Activated CD8-positive, alpha-beta T cell treated with anti-CD3 and anti-CD28 coated beads, Interleukin-2, amount 10 ng/mL, durations not matched to agents 7 days and 5 days (primary cell): ENCODE results near the gene CHTOP. TPM values are rescaled to one million over a fixed set of nuclear protein-coding genes. Genes with fewer than 3 reads are reported as not detected.
"Not testable (repeated sequence)": the region's sequence is repeated elsewhere in the genome, so short reads cannot be mapped to it uniquely, and the experiment has no call there.

Experiments
- ATAC-seq: fragments of 150-1000 bp; cut with Tn5 transposase; one replicate; pipeline ENCODE4 v1.10.0; 2021; ENCODE audit warnings: moderate library complexity
- CTCF ChIA-PET: fragments of 350-600 bp; sonication (Branson Sonifier 250); formaldehyde crosslinking; loops from one replicate; lab custom pipeline; 2021; ENCODE audit warnings: antibody characterized with exemption; lab: Charles Lee
- POLR2A ChIA-PET: fragments of 350-600 bp; sonication (Branson Sonifier 250); formaldehyde crosslinking; loops from one replicate; lab custom pipeline; 2021; ENCODE audit warnings: antibody characterized with exemption; lab: Charles Lee
- DNase-seq: peaks from one replicate; pipeline ENCODE4 v3.0.0-alpha.2; 2020
- H3K27ac Mint-ChIP-seq: one replicate; pipeline ENCODE4 v1.8.0; 2021; ENCODE audit warnings: mild to moderate bottlenecking, mixed read lengths
- H3K27me3 Mint-ChIP-seq: one replicate; pipeline ENCODE4 v1.8.0; 2021; ENCODE audit warnings: low read depth, mixed read lengths
- H3K36me3 Mint-ChIP-seq: one replicate; pipeline ENCODE4 v1.8.0; 2021; ENCODE audit warnings: low read depth, mixed read lengths
- H3K4me1 Mint-ChIP-seq: one replicate; pipeline ENCODE4 v1.8.0; 2021; ENCODE audit warnings: low read depth, mixed read lengths
- H3K4me3 Mint-ChIP-seq: one replicate; pipeline ENCODE4 v1.8.0; 2021; ENCODE audit warnings: mild to moderate bottlenecking, mixed read lengths
- H3K9me3 Mint-ChIP-seq: one replicate; pipeline ENCODE4 v1.8.0; 2022; ENCODE audit warnings: mixed read lengths; ENCODE audit not compliant: insufficient read depth
- total RNA-seq, 2 experiments: library from RNA; stranded (reverse); gene quantifications; one replicate each; pipeline ENCODE4 v1.2.3, GENCODE V29; 2021

Gene CHTOP, protein sequence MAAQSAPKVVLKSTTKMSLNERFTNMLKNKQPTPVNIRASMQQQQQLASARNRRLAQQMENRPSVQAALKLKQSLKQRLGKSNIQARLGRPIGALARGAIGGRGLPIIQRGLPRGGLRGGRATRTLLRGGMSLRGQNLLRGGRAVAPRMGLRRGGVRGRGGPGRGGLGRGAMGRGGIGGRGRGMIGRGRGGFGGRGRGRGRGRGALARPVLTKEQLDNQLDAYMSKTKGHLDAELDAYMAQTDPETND
- 10 to 100 TPM; 81.9 to 82.0 TPM for total RNA-seq

GRCh38 chr1:153633754-153634665 is at the start of gene CHTOP:
Gene CHTOP (plus strand): TSS chr1:153634066. CDS start chr1:153636589, 2,523 bp downstream.
- H3K36me3 Mint-ChIP-seq = peaks cover 47% of the 10 kb centered on the region
- H3K4me3 Mint-ChIP-seq = peak within 1 kb of the TSS; percentile 99
- DNase-seq = peak; percentile 98
- H3K9me3 Mint-ChIP-seq = no peaks in the 10 kb centered on the region
- CTCF ChIA-PET = interaction anchor here (0.7 to 2.2 kb wide), 18 partner anchors 10 to 353 kb away, joined by 3 to 20 read pairs (median 4); partner anchors contain the start of genes DENND4B, ILF2, NPR1 and RAB13
- H3K27ac Mint-ChIP-seq = peak within 1 kb of the TSS; percentile 100
- peaks cover 39% of the 10 kb centered on the region for H3K4me1 Mint-ChIP-seq
- ATAC-seq = peak; percentile 94
- H3K27me3 Mint-ChIP-seq = no peaks in the 10 kb centered on the region
- POLR2A ChIA-PET = interaction anchor here (0.6 to 3.8 kb wide), 35 partner anchors 9 to 356 kb away, joined by 3 to 33 read pairs (median 4); partner anchors contain the start of genes ILF2, INTS3, RPS27 and S100A14

DNA sequence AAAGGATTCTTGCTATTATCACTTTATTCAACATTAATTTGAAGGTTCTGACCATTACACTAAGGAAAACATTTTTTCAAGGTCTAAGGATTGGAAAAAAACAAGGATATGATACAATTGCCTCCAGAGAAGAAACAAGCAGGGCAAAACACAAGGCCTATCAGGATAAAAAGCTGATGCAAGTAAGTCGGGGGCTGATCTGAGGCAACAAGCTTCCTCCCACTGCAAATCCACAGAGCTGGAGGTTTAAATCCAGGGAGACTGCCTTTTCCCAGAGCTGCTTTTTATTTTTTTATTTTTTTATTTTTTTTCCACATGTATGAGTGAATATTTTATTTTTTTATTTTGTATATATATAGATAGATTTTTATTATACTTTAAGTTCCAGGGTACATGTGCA is 48.9 kb upstream of the CHTOP start:
- no peaks in the 10 kb centered on the region for H3K9me3 Mint-ChIP-seq
- H3K36me3 Mint-ChIP-seq = no peaks in the 10 kb centered on the region
- no peak overlapping the region for H3K27ac Mint-ChIP-seq
- peaks cover 15% of the 10 kb centered on the region for H3K27me3 Mint-ChIP-seq
- CTCF ChIA-PET = interaction anchor here (0.7 to 1.6 kb wide), 3 partner anchors 12 to 91 kb away, joined by 3 to 5 read pairs (median 4); no protein-coding TSS in a partner anchor
- H3K4me1 Mint-ChIP-seq = no peaks in the 10 kb centered on the region
- DNase-seq (no peak), ATAC-seq (no peak)
- no peak overlapping the region for H3K4me3 Mint-ChIP-seq
- POLR2A ChIA-PET = no interaction called here

DNA sequence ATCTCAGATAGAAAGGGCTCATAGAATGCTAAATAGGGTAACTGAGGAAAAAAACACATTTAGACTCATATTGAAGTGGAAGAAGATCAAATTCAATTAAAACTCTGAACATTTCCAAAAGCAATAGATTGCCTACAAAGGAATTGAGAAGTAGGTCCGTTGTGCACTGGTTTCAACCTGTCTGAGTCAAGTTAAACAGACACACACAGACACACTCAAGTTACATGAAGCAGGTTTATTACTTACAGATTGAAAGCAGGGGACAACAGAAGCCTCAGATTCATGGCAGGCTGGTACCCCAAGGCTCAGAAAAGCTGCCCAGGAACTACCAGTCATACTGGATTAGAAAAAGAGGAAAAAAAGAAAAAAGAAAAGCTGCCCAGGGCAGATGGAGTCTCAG is 47.5 kb upstream of the CHTOP start:
- POLR2A ChIA-PET = no interaction called here

DNA sequence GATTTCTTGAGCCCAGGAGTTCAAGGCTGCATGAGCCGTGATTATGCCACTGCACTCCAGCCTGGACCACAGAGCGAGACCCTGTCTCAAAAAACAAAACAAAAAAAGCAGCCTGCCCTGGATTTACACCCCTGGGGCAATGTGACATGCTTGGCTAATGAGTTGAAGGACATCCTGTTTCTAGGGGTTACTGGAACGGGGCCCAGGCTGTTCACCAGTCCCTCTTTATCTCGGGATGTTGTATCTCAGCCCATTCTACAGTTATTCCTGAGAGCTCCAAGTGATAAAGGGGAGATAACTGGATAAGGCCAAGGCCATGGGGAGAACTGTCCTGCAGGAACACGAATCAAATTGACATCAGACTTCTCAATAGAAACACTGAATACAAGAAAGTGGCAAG is 46.6 kb upstream of the CHTOP start:
- no peak for ATAC-seq
- CTCF ChIA-PET = no interaction called here

More for the DNA sequence above, 47.5 kb upstream of the CHTOP start:
- no peaks in the 10 kb centered on the region for H3K36me3 Mint-ChIP-seq
- peaks cover 15% of the 10 kb centered on the region for H3K27me3 Mint-ChIP-seq
- no peaks in the 10 kb centered on the region for H3K4me1 Mint-ChIP-seq
- CTCF ChIA-PET = interaction anchor here (1.1 to 1.5 kb wide), 2 partner anchors 14 to 19 kb away, joined by 3 read pairs; no protein-coding TSS in a partner anchor
- H3K4me3 Mint-ChIP-seq = no peak overlapping the region
- no peak for ATAC-seq
- DNase-seq = no peak
- no peaks in the 10 kb centered on the region for H3K9me3 Mint-ChIP-seq
- no peak overlapping the region for H3K27ac Mint-ChIP-seq

GRCh38 chr1:153588033-153588432 is 45.8 kb upstream of the CHTOP start:
- not testable (repeated sequence) for H3K27ac Mint-ChIP-seq, ATAC-seq, DNase-seq, H3K9me3 Mint-ChIP-seq, H3K4me1 Mint-ChIP-seq, H3K36me3 Mint-ChIP-seq, H3K4me3 Mint-ChIP-seq
- POLR2A ChIA-PET = interaction anchor here (0.8 kb wide), 1 partner anchor 56 kb away, joined by 3 read pairs; no protein-coding TSS in a partner anchor
- peaks cover 15% of the 10 kb centered on the region for H3K27me3 Mint-ChIP-seq
- CTCF ChIA-PET = interaction anchor here (0.5 kb wide), 1 partner anchor 1147 kb away, joined by 3 read pairs; no protein-coding TSS in a partner anchor

More for the DNA sequence above, 46.6 kb upstream of the CHTOP start:
- H3K27me3 Mint-ChIP-seq = peaks cover 15% of the 10 kb centered on the region
- POLR2A ChIA-PET = no interaction called here
- no peak for DNase-seq
- no peaks in the 10 kb centered on the region for H3K36me3 Mint-ChIP-seq
- no peaks in the 10 kb centered on the region for H3K9me3 Mint-ChIP-seq
- H3K4me3 Mint-ChIP-seq = no peak overlapping the region
- H3K4me1 Mint-ChIP-seq = no peaks in the 10 kb centered on the region
- H3K27ac Mint-ChIP-seq = no peak overlapping the region

GRCh38 chr1:153588482-153588881 is 45.4 kb upstream of the CHTOP start:
- POLR2A ChIA-PET = interaction anchor here (0.8 kb wide), 1 partner anchor 56 kb away, joined by 3 read pairs; no protein-coding TSS in a partner anchor
- ATAC-seq (no peak), DNase-seq (no peak)
- no peak overlapping the region for H3K27ac Mint-ChIP-seq
- CTCF ChIA-PET = interaction anchor here (0.5 kb wide), 1 partner anchor 1147 kb away, joined by 3 read pairs; no protein-coding TSS in a partner anchor
- no peaks in the 10 kb centered on the region for H3K9me3 Mint-ChIP-seq
- H3K4me1 Mint-ChIP-seq = no peaks in the 10 kb centered on the region
- H3K4me3 Mint-ChIP-seq = no peak overlapping the region
- no peaks in the 10 kb centered on the region for H3K36me3 Mint-ChIP-seq
- peaks cover 15% of the 10 kb centered on the region for H3K27me3 Mint-ChIP-seq

- no peak for ATAC-seq
- Mint-ChIP-seq H3K36me3 (no peaks in the 10 kb centered on the region), H3K4me1 (no peaks in the 10 kb centered on the region), H3K4me3 (no peak overlapping the region), H3K27me3 (peaks cover 3% of the 10 kb centered on the region), H3K9me3 (no peaks in the 10 kb centered on the region), H3K27ac (no peak overlapping the region)
- no peak for DNase-seq
- ChIA-PET CTCF (interaction anchor here (1.2 to 1.9 kb wide), 5 partner anchors 11 to 82 kb away, joined by 4 to 5 read pairs (median 4); no protein-coding TSS in a partner anchor), POLR2A (interaction anchor here (0.8 kb wide), 1 partner anchor 57 kb away, joined by 3 read pairs; the partner anchor contains the start of gene S100A6)
Measured at GRCh38 chr1:153592748-153593147, 41.1 kb upstream of the CHTOP start.

DNA sequence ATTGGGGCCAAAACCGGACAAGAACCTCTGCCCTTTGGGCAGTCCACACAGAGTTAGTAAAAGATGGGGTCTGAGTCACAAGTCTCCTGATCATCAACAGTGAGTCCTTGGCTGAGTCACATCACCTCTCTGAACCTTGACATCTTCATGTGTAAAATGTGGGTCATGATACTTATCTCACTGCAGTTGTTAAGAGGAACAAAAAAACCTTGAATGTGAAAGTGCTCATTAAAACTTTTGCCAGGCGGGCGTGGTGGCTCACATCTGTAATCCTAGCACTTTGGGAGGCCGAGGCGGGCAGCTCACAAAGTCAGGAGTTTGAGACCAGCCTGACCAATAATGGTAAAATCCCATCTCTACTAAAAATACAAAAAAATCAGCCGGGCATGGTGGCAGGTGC is 36.7 kb upstream of the CHTOP start:
- DNase-seq (no peak), ATAC-seq (no peak)
- Mint-ChIP-seq H3K4me1 (peaks cover 11% of the 10 kb centered on the region), H3K36me3 (no peaks in the 10 kb centered on the region), H3K9me3 (no peaks in the 10 kb centered on the region), H3K27me3 (peaks cover 3% of the 10 kb centered on the region), H3K4me3 (no peak overlapping the region), H3K27ac (peak overlapping the region; percentile 8)
- CTCF ChIA-PET = interaction anchor here (1.5 to 1.9 kb wide), 2 partner anchors 87 to 102 kb away, joined by 5 to 7 read pairs; no protein-coding TSS in a partner anchor
- POLR2A ChIA-PET = no interaction called here

DNA sequence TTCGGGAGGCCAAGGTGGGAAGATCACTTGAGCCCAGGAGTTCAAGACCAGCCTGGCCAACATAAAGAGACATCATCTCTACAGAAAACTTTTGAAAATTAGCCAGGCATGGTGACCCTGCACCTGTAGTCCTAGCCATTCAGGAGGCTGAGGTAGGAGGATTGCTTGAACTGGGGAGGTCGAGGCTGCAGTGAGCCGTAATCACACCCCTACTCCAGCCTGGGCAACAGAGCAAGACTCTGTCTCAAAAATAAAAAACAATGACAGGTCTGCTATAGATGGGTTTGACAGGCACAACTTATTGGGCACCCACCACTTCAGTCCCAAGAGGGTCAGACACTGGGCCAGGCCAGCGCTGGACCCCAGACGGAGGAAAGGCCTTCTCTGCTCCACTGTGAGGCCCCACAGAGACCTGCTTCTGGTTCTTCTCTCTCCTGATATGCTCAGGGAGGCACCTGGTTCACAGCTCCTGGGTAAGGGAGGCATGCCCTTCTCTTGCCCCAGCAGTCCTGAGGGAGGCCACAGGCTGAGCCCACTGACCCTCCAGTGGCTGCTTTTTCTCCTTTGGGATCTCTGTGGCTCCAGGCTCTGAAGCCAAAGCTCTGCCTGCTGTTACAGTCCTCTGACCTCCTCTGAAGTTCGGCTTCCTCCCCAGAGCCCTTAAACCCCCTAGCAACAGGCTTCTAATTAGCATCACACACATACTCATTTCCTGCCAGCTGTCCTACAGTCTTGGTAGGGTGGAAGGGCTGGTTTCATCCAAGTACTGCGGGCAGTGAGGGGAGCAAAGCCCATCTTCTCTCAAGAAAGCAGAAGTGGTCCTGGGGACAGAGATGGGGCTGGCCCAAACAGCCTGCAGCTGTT is 35.3 kb upstream of the CHTOP start:
- ATAC-seq = peak; percentile 84
- Mint-ChIP-seq H3K4me1 (peaks cover 15% of the 10 kb centered on the region), H3K9me3 (no peaks in the 10 kb centered on the region), H3K27ac (peak overlapping the region; percentile 71), H3K27me3 (peaks cover 3% of the 10 kb centered on the region), H3K36me3 (no peaks in the 10 kb centered on the region), H3K4me3 (no peak overlapping the region)
- ChIA-PET POLR2A (interaction anchor here (0.6 to 1.9 kb wide), 5 partner anchors 35 to 550 kb away, joined by 3 to 8 read pairs (median 3); partner anchors contain the start of genes CHTOP, S100A4 and S100A6), CTCF (interaction anchor here (1.0 to 1.9 kb wide), 7 partner anchors 17 to 198 kb away, joined by 3 to 9 read pairs (median 6); partner anchors contain the start of gene S100A14)
- DNase-seq = peak; percentile 55

- ATAC-seq (no peak), DNase-seq (no peak)
- Mint-ChIP-seq H3K4me1 (peaks cover 15% of the 10 kb centered on the region), H3K27me3 (no peaks in the 10 kb centered on the region), H3K4me3 (no peak overlapping the region), H3K36me3 (no peaks in the 10 kb centered on the region), H3K9me3 (no peaks in the 10 kb centered on the region), H3K27ac (no peak overlapping the region)
- POLR2A ChIA-PET = no interaction called here
- CTCF ChIA-PET = interaction anchor here (1.6 kb wide), 1 partner anchor 18 kb away, joined by 5 read pairs; no protein-coding TSS in a partner anchor
Measured at GRCh38 chr1:153599847-153600246, 34.0 kb upstream of the CHTOP start.
